Measurements from ENCODE around the gene NEURL4.

DNA sequence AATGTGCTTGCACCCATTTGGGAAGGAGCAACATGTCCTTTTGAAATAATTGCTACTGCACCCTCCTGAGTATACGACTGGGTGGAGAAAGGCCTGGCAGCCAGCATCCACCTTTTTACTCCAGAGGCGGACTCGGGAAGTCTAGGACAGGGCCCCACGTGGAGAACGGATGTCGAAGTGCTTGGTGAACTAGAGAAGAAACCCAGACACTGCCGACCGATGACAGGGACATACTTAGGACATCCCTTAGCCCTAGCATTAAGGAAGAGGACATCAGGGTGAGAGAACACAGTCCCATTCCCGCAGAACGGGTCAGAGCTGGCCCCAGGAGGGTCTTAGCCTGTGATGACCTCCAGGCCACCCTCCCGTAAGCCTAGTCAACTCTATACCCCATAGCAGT is 38.5 kb downstream of the NEURL4 start:
- TF ChIP-seq, protein P1, sequence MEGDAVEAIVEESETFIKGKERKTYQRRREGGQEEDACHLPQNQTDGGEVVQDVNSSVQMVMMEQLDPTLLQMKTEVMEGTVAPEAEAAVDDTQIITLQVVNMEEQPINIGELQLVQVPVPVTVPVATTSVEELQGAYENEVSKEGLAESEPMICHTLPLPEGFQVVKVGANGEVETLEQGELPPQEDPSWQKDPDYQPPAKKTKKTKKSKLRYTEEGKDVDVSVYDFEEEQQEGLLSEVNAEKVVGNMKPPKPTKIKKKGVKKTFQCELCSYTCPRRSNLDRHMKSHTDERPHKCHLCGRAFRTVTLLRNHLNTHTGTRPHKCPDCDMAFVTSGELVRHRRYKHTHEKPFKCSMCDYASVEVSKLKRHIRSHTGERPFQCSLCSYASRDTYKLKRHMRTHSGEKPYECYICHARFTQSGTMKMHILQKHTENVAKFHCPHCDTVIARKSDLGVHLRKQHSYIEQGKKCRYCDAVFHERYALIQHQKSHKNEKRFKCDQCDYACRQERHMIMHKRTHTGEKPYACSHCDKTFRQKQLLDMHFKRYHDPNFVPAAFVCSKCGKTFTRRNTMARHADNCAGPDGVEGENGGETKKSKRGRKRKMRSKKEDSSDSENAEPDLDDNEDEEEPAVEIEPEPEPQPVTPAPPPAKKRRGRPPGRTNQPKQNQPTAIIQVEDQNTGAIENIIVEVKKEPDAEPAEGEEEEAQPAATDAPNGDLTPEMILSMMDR (IDR thresholded peaks at IDR 0.05): no peak
- TF ChIP-seq POLR2A (IDR thresholded peaks at IDR 0.05) (no peak), EP300 (IDR thresholded peaks at IDR 0.05) (no peak)
